GM12872 (cell line): ENCODE data around the gene IZUMO2.

Source experiments
- TF ChIP-seq, protein P1 (sequence below): IDR thresholded peaks from 3 replicates; pipeline ENCODE4 v1.5.1; 2011; ENCODE audit warnings: low read depth, mild to moderate bottlenecking, low read length, moderate library complexity; ENCODE audit not compliant: insufficient read depth

The IZUMO2 gene

DNA sequence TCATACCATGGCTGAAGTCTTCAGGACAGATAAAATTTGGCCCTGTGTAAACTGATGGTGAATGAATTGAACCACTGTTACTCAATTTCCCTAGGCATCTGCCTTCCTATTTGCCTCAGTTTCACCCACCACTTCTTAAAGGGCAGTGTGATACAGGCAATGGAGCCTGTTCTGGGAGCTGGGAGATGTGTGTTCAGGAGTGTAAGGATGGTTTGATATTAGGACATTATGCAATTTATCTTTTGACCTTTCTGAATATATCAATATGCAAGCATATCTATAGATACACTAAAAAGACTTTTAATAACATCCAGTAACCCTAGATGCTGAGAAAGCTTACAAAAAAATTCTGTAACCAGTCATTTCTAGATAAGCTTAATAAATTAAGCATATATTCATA is 14.6 kb downstream of the IZUMO2 start:
- TF ChIP-seq, protein P1, sequence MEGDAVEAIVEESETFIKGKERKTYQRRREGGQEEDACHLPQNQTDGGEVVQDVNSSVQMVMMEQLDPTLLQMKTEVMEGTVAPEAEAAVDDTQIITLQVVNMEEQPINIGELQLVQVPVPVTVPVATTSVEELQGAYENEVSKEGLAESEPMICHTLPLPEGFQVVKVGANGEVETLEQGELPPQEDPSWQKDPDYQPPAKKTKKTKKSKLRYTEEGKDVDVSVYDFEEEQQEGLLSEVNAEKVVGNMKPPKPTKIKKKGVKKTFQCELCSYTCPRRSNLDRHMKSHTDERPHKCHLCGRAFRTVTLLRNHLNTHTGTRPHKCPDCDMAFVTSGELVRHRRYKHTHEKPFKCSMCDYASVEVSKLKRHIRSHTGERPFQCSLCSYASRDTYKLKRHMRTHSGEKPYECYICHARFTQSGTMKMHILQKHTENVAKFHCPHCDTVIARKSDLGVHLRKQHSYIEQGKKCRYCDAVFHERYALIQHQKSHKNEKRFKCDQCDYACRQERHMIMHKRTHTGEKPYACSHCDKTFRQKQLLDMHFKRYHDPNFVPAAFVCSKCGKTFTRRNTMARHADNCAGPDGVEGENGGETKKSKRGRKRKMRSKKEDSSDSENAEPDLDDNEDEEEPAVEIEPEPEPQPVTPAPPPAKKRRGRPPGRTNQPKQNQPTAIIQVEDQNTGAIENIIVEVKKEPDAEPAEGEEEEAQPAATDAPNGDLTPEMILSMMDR = no peak

- TF ChIP-seq, protein P1 = no peak
Measured at GRCh38 chr19:50147462-50148423, 15.3 kb downstream of the IZUMO2 start.

DNA sequence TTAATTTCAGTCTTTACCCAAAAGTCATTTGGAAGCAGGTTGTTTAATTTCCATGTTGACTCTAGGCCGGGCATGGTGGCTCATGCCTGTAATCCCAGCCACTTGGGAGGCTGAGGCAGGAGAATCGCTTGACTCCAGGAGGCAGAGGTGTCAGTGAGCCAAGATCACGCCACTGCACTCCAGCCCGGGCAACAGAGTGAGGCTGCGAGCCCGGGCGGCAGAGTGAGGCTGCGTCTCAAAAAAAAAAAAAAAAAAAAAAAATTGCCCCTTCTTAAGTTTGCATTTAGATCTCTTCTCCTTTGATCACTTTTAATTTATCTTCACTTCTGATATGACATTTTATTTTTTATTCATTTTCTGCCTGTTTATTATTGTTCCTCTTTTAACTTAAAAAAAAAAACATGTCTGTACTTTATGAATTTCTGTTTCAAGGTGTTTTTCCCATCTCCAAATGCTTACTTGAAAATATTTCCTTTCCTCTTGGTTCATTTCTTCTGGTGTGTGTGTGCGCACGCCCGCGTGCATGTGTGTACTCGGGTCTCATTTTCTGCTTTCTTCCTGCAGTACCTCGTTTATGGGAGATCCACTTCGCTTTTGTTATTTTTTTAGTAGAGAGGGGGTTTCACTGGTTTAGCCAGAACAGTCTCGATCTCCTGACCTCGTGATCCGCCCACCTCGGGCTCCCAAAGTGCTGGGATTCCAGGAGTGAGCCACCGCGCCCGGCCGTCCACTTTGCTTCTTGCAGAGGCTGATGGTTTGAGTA is 26.3 kb downstream of the IZUMO2 start:
- TF ChIP-seq, protein P1 = 0 out of 3 replicates have a peak, but pooled peaks have one; percentile 3
